Measurements from ENCODE around the gene SIGLEC7.

SIGLEC7 gene

GRCh38 chr19:51103926-51104341 lies 38.2 kb upstream of the SIGLEC7 start:
- no peaks in the 10 kb centered on the region for H3K9me3 ChIP-seq (ENCODE audit: low read length)
- no peak overlapping the region for H3K4me2 ChIP-seq (ENCODE audit: low read length)
- H3K27ac ChIP-seq (ENCODE audit: low read depth, low read length, poor library complexity, severe bottlenecking) = no peak overlapping the region
- no peaks in the 10 kb centered on the region for H4K20me1 ChIP-seq (ENCODE audit: insufficient read depth, low read length)
- no peak for TF ChIP-seq EZH2 (IDR thresholded peaks at IDR 0.05; ENCODE audit: borderline replicate concordance, low read length)
- no peak for TF ChIP-seq CTCF (IDR thresholded peaks at IDR 0.05; ENCODE audit: low read length)
- H3K27me3 ChIP-seq (ENCODE audit: insufficient read depth, low read length) = no peaks in the 10 kb centered on the region
- H3F3A ChIP-seq (ENCODE audit: insufficient read depth, low read length) = no peaks in the 10 kb centered on the region
- H3K36me3 ChIP-seq (ENCODE audit: insufficient read depth, low read length) = peaks cover 35% of the 10 kb centered on the region; the same call in 1 of the 2 replicates
- no peak overlapping the region for H3K4me3 ChIP-seq (ENCODE audit: low read depth, low read length, poor library complexity, severe bottlenecking)
- no peak overlapping the region for H2AFZ ChIP-seq (ENCODE audit: low read length)
- H3K79me2 ChIP-seq (ENCODE audit: insufficient read depth, low read length) = no peaks in the 10 kb centered on the region
- no peaks in the 10 kb centered on the region for H3K9me2 ChIP-seq (ENCODE audit: low read depth, low read length)
- no peak overlapping the region for H3K9ac ChIP-seq (ENCODE audit: low read length)
- H3K4me1 ChIP-seq (ENCODE audit: insufficient read depth, low read length, severe bottlenecking) = peaks cover 12% of the 10 kb centered on the region

- Histone ChIP-seq H3K27ac (ENCODE audit: low read depth, low read length, poor library complexity, severe bottlenecking) (no peak overlapping the region), H3K9me3 (ENCODE audit: low read length) (no peaks in the 10 kb centered on the region), H2AFZ (ENCODE audit: low read length) (no peak overlapping the region), H3K9ac (ENCODE audit: low read length) (peak overlapping the region; percentile 81), H3F3A (ENCODE audit: insufficient read depth, low read length) (no peaks in the 10 kb centered on the region), H3K4me1 (ENCODE audit: insufficient read depth, low read length, severe bottlenecking) (peaks cover 14% of the 10 kb centered on the region), H3K4me3 (ENCODE audit: low read depth, low read length, poor library complexity, severe bottlenecking) (peak overlapping the region; percentile 84), H4K20me1 (ENCODE audit: insufficient read depth, low read length) (no peaks in the 10 kb centered on the region), H3K79me2 (ENCODE audit: insufficient read depth, low read length) (no peaks in the 10 kb centered on the region), H3K4me2 (ENCODE audit: low read length) (peak overlapping the region; percentile 90), H3K9me2 (ENCODE audit: low read depth, low read length) (no peaks in the 10 kb centered on the region), H3K27me3 (ENCODE audit: insufficient read depth, low read length) (no peaks in the 10 kb centered on the region), H3K36me3 (ENCODE audit: insufficient read depth, low read length) (peaks cover 13% of the 10 kb centered on the region; the same call in 1 of the 2 replicates)
- TF ChIP-seq EZH2 (IDR thresholded peaks at IDR 0.05; ENCODE audit: borderline replicate concordance, low read length) (no peak), CTCF (IDR thresholded peaks at IDR 0.05; ENCODE audit: low read length) (peak; percentile 41; the same call in 1 of the 2 replicates)
Measured at GRCh38 chr19:51107406-51108065, 34.6 kb upstream of the SIGLEC7 start.

GRCh38 chr19:51108066-51108804 lies 33.9 kb upstream of the SIGLEC7 start, which contains the start of gene CTU1:
Gene CTU1, minus strand, starts transcription at chr19:51108409. Its CDS starts 3,840 bp downstream, at chr19:51104569.
- H3K36me3 ChIP-seq (ENCODE audit: insufficient read depth, low read length) = 0 out of 2 replicates have a peak, but pooled peaks cover 6% of the 10 kb centered on the region
- peak within 1 kb of the TSS; percentile 69; the same call in 1 of the 2 replicates for H2AFZ ChIP-seq (ENCODE audit: low read length)
- no peak within 1 kb of the TSS for H3K27ac ChIP-seq (ENCODE audit: low read depth, low read length, poor library complexity, severe bottlenecking)
- no peaks in the 10 kb centered on the region for H3K27me3 ChIP-seq (ENCODE audit: insufficient read depth, low read length)
- no peak for TF ChIP-seq CTCF (IDR thresholded peaks at IDR 0.05; ENCODE audit: low read length)
- TF ChIP-seq EZH2 (IDR thresholded peaks at IDR 0.05; ENCODE audit: borderline replicate concordance, low read length) = no peak
- no peaks in the 10 kb centered on the region for H3F3A ChIP-seq (ENCODE audit: insufficient read depth, low read length)
- peaks cover 14% of the 10 kb centered on the region for H3K4me1 ChIP-seq (ENCODE audit: insufficient read depth, low read length, severe bottlenecking)
- peak within 1 kb of the TSS; percentile 84 for H3K4me3 ChIP-seq (ENCODE audit: low read depth, low read length, poor library complexity, severe bottlenecking)
- H3K9ac ChIP-seq (ENCODE audit: low read length) = peak within 1 kb of the TSS; percentile 81
- H3K4me2 ChIP-seq (ENCODE audit: low read length) = peak within 1 kb of the TSS; percentile 90
- H3K79me2 ChIP-seq (ENCODE audit: insufficient read depth, low read length) = no peaks in the 10 kb centered on the region
- no peaks in the 10 kb centered on the region for H3K9me3 ChIP-seq (ENCODE audit: low read length)
- no peaks in the 10 kb centered on the region for H4K20me1 ChIP-seq (ENCODE audit: insufficient read depth, low read length)
- no peaks in the 10 kb centered on the region for H3K9me2 ChIP-seq (ENCODE audit: low read depth, low read length)

All from OCI-LY1 (cell line).